Tibial nerve (tissue), 4 donors: Measurements from ENCODE around the gene VPS26C.

ENCODE experiments used
- EP300 ChIP-seq, 2 donors: sonication (generic); formaldehyde crosslinking; IDR thresholded peaks; one replicate each; pipeline ENCODE4 v1.6.1; 2017; ENCODE audit warnings: antibody characterized with exemption in 2 of 2, mild to moderate bottlenecking in 1 of 2
- POLR2A ChIP-seq, 2 donors: fragments of 450-650 bp; IDR thresholded peaks; one replicate each; pipeline ENCODE4 v1.6.1; 2017; ENCODE audit warnings: antibody characterized with exemption in 2 of 2, mild to moderate bottlenecking in 2 of 2, moderate library complexity in 2 of 2
- TF ChIP-seq, protein P1 (sequence below), 5 experiments: fragments of 200-600 bp in 3 of 5; fragments of 450-650 bp in 2 of 5; sonication (generic) in 3 of 5; IDR thresholded peaks; one replicate each; pipeline ENCODE4 v1.5.1; 2016 to 2019; ENCODE audit warnings: antibody characterized with exemption in 5 of 5, mild to moderate bottlenecking in 3 of 5, moderate library complexity in 2 of 5

DNA sequence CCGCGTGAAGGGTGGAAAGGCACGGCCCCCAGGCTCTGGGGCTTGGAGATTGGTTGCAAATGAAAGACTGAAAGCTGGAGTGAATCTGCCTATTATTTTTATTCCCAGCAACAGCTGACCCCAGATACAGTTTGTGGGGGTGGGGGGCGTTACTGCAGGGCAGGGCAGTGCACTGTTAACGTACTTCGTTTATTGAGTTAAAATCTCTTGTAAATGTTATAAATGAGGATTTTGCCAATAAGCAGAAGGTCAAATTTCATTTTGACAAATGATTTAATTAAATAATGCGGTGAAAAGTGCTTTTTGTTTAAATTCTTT is 1.0 kb upstream of the VPS26C start:
- TF ChIP-seq, protein P1, sequence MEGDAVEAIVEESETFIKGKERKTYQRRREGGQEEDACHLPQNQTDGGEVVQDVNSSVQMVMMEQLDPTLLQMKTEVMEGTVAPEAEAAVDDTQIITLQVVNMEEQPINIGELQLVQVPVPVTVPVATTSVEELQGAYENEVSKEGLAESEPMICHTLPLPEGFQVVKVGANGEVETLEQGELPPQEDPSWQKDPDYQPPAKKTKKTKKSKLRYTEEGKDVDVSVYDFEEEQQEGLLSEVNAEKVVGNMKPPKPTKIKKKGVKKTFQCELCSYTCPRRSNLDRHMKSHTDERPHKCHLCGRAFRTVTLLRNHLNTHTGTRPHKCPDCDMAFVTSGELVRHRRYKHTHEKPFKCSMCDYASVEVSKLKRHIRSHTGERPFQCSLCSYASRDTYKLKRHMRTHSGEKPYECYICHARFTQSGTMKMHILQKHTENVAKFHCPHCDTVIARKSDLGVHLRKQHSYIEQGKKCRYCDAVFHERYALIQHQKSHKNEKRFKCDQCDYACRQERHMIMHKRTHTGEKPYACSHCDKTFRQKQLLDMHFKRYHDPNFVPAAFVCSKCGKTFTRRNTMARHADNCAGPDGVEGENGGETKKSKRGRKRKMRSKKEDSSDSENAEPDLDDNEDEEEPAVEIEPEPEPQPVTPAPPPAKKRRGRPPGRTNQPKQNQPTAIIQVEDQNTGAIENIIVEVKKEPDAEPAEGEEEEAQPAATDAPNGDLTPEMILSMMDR (IDR thresholded peaks at IDR 0.05) = no peak
- TF ChIP-seq POLR2A (IDR thresholded peaks at IDR 0.05) = no peak
- TF ChIP-seq EP300 (IDR thresholded peaks at IDR 0.05) = no peak
